Stimulated activated CD8-positive, alpha-beta memory T cell treated with anti-CD3 and anti-CD28 coated beads, Interleukin-12 subunit alpha, Interleukin-12 subunit beta, amount 100 ng/mL, for 4 hours (primary cell): ENCODE data around the gene KRTAP3-1.
"Not testable (repeated sequence)": the region's sequence is repeated elsewhere in the genome, so short reads cannot be mapped to it uniquely, and the experiment has no call there.

Source experiments
- DNase-seq: peaks from one replicate; pipeline ENCODE4 v3.0.0-alpha.2; 2020; ENCODE audit warnings: low read depth

KRTAP3-1 gene

GRCh38 chr17:41008811-41009210 is at the start of gene KRTAP3-1:
KRTAP3-1 (minus strand) TSS chr17:41009128; CDS start chr17:41009074, 54 bp downstream.
- DNase-seq, result no peak

GRCh38 chr17:41057547-41057946 is 48.6 kb upstream of the KRTAP3-1 start:
- DNase-seq, result no peak

GRCh38 chr17:41055130-41055529 is 46.2 kb upstream of the KRTAP3-1 start, which contains the start of gene KRTAP2-2:
KRTAP2-2 (minus strand) TSS chr17:41055230; CDS start chr17:41055211, 19 bp downstream.
- DNase-seq, result not testable (repeated sequence)

GRCh38 chr17:41054556-41054955 is 45.6 kb upstream of the KRTAP3-1 start:
- DNase-seq, result not testable (repeated sequence)

- DNase-seq, result no peak
Observed at GRCh38 chr17:41054025-41054424, 45.1 kb upstream of the KRTAP3-1 start.

GRCh38 chr17:41052566-41052965 is 43.6 kb upstream of the KRTAP3-1 start:
- DNase-seq, result no peak

GRCh38 chr17:41049110-41049509 is 40.2 kb upstream of the KRTAP3-1 start:
- no peak for DNase-seq

- no peak for DNase-seq
Observed at GRCh38 chr17:41048441-41048840, 39.5 kb upstream of the KRTAP3-1 start.

- not testable (repeated sequence) for DNase-seq
Observed at GRCh38 chr17:41046735-41047465, 38.0 kb upstream of the KRTAP3-1 start, which contains the start of gene KRTAP2-1. KRTAP2-1 (minus strand) TSS chr17:41047316; CDS start chr17:41047267, 49 bp downstream.

GRCh38 chr17:41042953-41043352 is 34.0 kb upstream of the KRTAP3-1 start:
- no peak for DNase-seq

GRCh38 chr17:41040783-41041571 is 32.0 kb upstream of the KRTAP3-1 start, which contains the start of gene KRTAP1-1:
KRTAP1-1 (minus strand) TSS chr17:41041450; CDS start chr17:41041397, 53 bp downstream.
- not testable (repeated sequence) for DNase-seq

GRCh38 chr17:41037853-41038350 is 29.0 kb upstream of the KRTAP3-1 start:
- no peak for DNase-seq

- not testable (repeated sequence) for DNase-seq
Observed at GRCh38 chr17:41034346-41034935, 25.5 kb upstream of the KRTAP3-1 start, which contains the start of gene KRTAP1-3. KRTAP1-3 (minus strand) TSS chr17:41034874; CDS start chr17:41034821, 53 bp downstream.

GRCh38 chr17:41029633-41030245 is 20.8 kb upstream of the KRTAP3-1 start, which contains the start of gene KRTAP1-4:
KRTAP1-4 (minus strand) TSS chr17:41030195; CDS start chr17:41030078, 117 bp downstream.
- no peak for DNase-seq

- no peak for DNase-seq
Observed at GRCh38 chr17:41026715-41027471, 18.0 kb upstream of the KRTAP3-1 start, which contains the start of gene KRTAP1-5. KRTAP1-5 (minus strand) TSS chr17:41027208; CDS start chr17:41027155, 53 bp downstream.

- DNase-seq, result no peak
Observed at GRCh38 chr17:41024697-41025096, 15.8 kb upstream of the KRTAP3-1 start.

- DNase-seq, result no peak
Observed at GRCh38 chr17:41020336-41020735, 11.4 kb upstream of the KRTAP3-1 start.

- no peak for DNase-seq
Observed at GRCh38 chr17:41019415-41019814, 10.5 kb upstream of the KRTAP3-1 start.

- DNase-seq, result no peak
Observed at GRCh38 chr17:41018541-41018940, 9.6 kb upstream of the KRTAP3-1 start.

GRCh38 chr17:41016578-41017215 is 7.8 kb upstream of the KRTAP3-1 start:
- no peak for DNase-seq
